AG09319 (cell line): ENCODE measurements around the gene DCDC1.

Experiments
- DNase-seq: peaks from one replicate; pipeline ENCODE4 v3.0.0-alpha.2; 2010; ENCODE audit warnings: low read depth; ENCODE audit errors: extremely low read depth
- CTCF ChIP-seq: IDR thresholded peaks from 2 replicates; pipeline ENCODE4 v1.5.1; 2011; ENCODE audit warnings: low read depth, mild to moderate bottlenecking, inconsistent platforms, low read length, moderate library complexity

Gene DCDC1

DNA sequence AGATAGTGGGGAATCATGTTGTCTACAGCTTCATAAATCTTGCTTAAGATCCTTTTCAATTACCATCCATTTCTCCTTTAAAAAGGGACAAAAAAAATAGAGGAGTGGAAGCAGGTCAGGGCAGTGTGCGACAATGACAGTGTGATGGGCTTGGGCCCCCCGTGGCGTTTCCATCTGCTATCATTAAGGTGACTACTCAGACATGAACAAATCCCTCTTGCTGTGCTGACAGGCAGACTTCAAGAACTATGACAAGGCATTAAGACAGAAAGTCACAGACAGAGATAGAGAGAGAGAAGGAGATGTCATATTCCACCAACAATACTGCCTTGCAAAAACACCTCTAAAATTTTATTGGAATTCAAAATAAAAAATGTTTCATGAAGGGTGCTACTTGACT, 263.2 kb downstream of the DCDC1 start:
- DNase-seq, result no peak
- TF ChIP-seq CTCF, result no peak

- no peak for DNase-seq
- TF ChIP-seq CTCF, result no peak
Observed at GRCh38 chr11:31102875-31103274, 266.7 kb downstream of the DCDC1 start.

GRCh38 chr11:31102316-31102715, 267.2 kb downstream of the DCDC1 start:
- no peak for DNase-seq
- TF ChIP-seq CTCF, result no peak

DNA sequence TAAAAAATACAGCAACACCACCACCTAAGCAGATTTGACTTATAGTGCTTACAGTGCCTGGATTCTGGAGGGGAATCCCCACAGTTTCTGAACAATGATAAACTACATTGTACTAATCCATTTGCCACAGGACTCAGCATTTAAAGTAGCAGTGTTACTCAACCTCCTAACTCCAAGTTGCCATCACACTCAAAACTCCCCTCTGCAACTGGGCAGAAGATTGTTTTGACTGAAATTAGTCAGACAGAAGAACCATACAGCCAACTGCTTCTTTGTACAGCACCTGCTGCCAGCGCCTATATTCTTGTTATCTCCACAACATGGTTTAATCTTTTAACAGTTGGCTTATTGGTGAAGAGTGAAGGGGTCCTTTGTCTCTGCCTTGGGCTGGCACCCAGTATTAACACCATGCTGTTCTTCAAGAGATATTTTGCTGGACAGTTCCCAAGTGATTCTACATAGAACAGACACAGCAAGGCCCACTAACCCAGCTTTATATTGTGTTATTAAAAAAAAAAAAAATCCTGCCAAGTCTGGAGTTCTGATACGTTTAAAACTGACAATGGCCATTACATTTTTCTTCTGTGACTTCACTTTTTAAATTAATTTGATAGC, 273.2 kb downstream of the DCDC1 start:
- no peak for DNase-seq
- no peak for TF ChIP-seq CTCF

- no peak for DNase-seq
- no peak for TF ChIP-seq CTCF
Observed at GRCh38 chr11:31092638-31093037, 276.9 kb downstream of the DCDC1 start.

- DNase-seq, result no peak
Observed at GRCh38 chr11:31089117-31089516, 280.4 kb downstream of the DCDC1 start.

More at GRCh38 chr11:31089117-31089516, 280.4 kb downstream of the DCDC1 start:
- TF ChIP-seq CTCF, result no peak
